Measurements from ENCODE around the gene P2RX1.
"Not testable (repeated sequence)": the region's sequence is repeated elsewhere in the genome, so short reads cannot be mapped to it uniquely, and the experiment has no call there.

Gene P2RX1

DNA sequence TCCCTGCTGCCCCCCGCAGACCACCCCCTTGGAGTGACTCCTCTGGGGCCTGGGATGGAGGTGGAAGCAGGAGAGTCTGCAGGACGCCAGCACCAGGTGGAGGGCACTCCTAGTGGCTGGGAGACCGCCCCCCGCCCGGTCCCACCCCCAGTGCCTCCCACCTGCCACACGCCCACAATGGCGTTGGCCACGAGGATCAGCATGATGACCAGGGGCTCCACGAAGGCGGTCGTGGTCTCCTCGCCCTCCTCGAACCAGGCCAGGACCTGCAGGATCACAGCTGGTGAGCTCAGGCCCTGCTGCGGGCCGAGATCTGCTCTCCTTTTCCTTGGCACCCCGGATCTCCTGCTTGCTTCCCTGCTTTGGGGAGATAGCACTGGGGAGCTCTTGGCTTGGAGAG lies 35.2 kb upstream of the P2RX1 start:
- no peak for DNase-seq (ENCODE audit: low read depth)

DNA sequence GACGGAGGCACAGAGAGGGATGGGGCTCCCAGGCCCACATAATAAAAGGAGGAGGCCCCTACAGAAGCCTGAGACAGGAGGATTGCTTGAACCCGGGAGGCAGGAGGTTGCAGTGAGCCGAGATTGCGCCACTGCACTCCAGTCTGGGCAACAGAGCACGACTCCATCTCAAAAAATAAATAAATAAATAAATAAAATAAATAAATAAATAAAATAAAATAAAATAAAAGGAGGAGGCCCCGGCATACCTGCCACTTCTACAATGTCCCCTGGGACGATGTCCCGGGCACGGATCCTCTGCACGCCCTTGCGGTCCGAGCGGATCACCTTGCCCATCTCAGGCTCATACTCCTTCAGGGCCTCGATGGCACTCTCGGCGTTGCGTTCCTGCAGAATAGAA lies 34.7 kb upstream of the P2RX1 start:
- no peak for DNase-seq (ENCODE audit: low read depth)

DNA sequence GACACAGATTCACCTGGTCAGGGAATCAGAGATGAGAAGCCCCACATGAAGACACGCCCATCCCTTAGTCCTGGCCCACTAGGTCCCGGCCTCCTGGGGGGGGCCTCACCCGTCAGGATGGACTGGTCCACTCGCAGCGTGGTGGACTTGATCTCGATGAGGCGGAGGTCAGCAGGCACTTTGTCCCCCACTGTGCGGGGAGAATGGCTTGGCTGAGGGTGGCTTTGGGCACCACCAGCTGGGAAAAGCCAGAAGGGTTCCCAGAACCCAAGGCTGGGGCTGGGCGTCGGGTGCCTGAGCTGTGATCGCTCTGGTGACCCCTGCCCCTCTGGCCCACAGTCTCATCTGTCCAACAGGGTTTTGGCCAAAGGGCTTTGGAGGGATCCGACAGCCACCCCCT lies 34.3 kb upstream of the P2RX1 start:
- no peak for DNase-seq (ENCODE audit: low read depth)

DNA sequence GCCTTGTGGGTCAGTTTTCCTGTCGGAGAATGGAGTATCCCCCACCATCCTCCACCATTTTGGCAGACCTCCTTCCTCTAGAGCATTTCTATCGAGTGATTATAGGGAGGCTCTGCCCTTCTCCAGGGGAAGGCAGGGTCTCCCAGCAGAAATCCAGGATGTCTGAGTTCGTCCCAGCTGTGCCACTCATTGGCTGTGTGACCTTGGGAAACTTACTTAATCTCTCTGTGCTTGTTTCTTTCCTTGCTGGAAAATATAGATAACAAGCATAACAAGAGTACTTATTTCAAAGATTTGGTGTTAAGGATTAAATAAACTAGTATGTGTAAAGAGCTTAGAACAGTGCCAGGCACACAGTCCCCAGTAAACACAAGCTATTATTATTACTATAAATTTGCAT lies 33.2 kb upstream of the P2RX1 start:
- DNase-seq (ENCODE audit: low read depth): no peak

DNA sequence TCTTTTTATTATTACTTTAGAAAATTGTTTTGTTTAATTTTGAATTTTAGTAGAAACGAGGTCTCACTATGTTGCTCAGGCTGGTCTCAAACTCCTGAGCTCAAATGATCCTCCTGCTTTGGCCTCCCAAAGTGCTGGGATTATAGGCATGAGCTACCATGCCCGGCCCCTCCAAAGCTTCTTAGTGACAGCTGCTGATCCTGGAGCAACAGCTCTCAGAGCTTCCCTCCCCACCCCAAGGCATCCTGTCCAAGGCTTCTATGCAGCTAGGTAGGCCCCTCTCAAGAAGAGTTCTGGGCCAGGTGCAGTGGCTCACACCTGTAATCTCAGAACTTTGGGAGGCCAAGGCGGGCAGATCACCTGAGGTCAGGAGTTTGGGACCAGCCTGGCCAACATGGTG lies 32.3 kb upstream of the P2RX1 start:
- not testable (repeated sequence) for DNase-seq (ENCODE audit: low read depth)

DNA sequence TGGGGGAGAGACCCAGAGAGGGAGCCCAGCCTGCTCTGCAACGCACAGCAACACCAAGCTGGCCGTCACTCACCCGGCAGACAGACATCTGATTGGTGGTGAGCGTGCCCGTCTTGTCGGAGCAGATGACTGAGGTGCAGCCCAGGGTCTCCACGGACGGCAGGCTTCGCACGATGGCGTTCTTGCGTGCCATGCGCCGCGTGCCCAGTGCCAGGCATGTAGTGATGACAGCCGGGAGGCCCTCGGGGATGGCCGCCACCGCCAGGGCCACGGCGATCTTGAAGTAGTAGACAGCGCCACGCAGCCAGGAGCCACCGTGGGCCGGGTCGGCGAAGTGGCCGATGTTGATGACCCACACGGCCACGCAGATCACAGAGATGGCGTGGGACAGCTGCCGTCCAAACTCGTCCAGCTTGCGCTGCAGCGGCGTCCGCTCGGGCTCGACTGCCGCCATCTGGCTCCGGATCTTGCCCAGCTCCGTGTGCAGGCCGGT lies 31.1 kb upstream of the P2RX1 start:
- DNase-seq (ENCODE audit: low read depth): no peak

DNA sequence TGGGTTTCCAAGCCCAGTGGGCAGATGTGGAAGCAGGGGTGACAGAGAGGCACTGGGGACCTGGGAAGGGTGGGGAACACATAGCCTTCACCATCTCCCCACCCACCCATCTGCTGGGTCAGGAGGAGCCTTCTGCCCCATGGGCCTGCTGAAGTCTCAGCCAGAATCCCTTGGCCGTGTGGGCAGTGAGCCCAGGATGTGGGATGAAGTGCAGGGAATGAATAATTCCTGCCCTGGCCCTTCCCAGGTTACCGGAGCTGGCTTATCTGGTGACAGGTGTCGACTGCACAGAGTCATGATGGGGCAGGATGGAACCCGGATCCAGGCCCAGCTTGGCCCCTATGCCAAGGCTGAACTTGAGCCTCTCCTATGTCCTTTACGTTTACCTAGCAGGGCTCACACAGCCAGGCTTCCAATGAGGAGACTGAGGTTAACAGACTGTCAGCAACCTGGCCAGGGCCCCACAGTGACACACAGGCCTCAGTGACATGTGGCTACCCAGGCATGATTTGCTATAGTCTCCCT lies 30.5 kb upstream of the P2RX1 start:
- DNase-seq (ENCODE audit: low read depth): no peak

DNA sequence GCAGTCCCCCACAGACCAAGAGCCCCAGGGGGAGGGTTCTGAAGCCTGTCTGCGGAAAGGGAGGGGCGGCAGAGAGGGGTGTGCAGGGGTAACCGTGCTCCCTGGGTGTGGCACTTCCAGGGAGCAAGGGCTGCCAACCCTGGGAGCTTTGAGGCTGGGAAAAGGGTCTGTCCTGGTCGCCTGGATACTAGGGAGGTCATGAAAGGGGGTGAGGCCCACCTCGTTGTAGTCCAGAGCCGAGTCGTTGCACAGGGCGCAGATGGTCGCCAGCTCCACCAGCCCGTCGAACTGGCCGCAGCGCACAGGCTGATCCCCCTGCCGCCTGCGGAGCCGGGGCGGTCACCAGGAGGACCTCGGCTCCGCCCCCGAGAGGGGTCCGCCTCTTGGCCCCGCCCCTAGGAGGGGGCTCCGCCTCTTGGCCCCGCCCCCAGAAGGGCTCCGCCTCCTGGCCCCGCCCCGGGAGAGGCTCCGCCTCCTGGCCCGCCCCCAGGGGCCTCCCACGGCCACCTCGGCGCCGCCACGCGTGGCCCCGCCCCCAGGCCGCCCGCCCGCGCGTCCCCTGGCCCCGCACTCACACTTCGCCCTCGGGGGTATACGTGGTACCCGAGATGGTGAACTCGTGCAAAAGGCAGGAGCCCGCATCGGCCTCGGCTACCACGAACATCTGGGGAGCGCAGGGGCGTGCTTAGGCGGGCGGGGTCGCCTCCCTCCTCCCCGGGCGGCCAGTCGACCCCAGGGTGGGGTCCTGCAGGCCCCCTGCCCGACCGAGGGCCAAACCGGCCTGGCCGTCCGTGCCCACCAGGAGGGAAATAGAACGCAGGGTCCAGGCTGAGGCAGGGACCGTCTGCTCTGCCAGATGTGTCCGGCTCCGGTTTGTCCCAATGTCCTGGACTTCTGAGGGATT lies 28.5 kb upstream of the P2RX1 start:
- peak; percentile 15 for DNase-seq (ENCODE audit: low read depth)

DNA sequence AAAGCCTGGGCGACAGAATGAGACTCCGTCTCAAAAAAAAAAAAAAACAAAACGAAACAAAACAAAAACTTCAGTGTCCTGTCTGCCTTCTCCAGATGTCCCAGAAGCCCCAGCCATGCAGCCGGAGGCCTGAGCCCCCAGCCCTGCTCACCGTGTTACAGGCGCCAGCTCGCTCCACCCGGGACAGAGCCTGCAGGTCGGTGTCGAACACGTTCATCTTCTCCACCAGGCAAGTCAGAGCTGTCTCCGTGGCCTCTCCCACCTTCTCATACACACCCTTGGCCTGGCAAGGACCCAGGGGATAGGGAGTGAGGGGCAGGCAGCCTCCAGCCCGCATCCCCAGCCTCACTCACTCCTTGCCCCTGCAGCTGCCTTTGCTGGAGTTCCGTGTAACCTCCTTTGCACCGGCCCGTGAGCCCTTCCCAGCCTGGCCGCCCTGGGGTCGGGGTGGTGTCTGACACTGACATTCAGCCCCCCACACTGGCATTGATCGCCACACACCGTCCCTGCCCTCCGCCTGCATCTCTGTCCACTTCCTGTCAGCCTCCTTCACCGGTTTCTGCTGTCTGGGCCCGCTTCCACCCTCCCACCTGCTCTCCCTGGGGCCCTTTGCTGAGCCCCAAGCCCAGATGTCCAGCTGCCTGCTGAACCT lies 27.1 kb upstream of the P2RX1 start:
- DNase-seq (ENCODE audit: low read depth): no peak

DNA sequence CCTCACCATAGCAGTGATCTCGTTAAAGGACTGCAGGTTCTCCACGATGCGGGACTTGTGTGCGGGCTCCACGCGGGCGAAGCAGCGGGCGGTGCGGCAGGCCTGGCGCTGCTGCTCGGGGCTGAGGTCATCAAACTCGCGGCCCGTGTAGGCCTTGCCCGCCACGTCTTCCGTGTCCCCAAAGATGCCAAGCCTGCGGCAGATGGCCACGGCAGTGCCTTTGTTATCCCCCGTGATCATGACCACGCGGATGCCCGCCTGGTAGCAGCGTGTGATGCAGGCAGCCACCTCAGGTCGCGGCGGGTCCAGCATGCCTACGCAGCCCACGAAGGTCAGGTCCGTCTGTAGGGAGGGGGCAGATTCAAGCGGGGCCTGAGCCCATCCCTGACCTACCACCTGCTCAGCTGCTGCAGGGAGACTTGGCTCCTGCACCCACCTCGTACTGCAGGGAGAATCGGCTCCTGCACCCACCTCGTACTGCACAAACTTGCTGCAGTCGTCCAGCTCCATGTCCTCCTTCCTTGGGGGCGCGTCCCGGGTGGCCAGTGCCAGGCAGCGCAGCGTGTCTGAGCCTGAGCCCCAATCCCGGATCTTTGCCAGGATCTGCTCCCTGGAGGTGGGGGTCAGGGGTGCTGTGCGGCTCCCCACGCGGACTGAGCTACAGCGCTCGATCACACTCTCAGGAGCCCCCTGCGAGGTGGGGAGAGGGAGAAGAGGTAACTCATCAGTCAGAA lies 24.9 kb upstream of the P2RX1 start:
- DNase-seq (ENCODE audit: low read depth): no peak

DNA sequence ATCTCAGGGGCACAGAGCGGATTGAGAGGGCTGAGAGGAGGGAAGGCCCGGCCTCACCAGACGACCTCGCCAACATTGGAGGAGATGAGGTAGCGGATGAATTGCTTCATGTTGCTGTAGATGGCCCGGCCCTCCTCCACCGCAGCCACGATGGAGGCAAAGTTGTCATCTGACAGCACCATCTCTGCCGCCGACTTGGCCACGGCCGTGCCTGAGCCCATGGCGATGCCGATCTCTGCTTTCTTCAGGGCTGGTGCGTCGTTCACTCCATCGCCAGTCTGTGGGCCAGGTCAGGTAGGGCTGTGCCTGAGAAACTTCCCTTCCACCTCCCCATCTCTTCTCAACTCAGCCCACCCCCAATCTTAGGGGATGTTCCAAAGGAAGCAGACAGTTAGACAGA lies 21.1 kb upstream of the P2RX1 start:
- no peak for DNase-seq (ENCODE audit: low read depth)

DNA sequence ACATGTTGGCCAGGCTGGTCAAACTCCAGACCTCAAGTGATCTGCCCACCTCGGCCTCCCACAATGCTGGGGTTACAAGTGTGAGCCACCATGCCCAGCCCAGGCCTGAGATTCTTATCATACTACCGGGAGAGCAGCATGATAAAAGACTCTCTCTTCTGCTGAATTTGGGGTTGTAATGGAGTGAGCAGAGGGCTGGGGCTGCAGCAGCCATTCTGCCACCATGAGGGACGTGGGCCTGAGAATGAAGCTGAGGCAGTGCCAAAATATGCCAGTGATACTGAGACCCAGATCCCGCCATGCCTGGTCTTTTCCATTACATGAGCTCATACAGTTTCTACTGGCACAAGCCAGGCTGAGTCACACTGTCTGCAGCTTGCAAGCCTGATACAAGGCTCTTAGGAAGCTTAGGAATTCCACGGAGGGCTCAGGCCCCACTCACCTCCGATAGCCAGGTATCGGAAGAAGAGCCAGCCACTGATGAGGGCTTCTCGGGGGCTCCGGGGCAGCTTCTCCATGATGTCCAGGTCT lies 19.6 kb upstream of the P2RX1 start:
- DNase-seq (ENCODE audit: low read depth): no peak

DNA sequence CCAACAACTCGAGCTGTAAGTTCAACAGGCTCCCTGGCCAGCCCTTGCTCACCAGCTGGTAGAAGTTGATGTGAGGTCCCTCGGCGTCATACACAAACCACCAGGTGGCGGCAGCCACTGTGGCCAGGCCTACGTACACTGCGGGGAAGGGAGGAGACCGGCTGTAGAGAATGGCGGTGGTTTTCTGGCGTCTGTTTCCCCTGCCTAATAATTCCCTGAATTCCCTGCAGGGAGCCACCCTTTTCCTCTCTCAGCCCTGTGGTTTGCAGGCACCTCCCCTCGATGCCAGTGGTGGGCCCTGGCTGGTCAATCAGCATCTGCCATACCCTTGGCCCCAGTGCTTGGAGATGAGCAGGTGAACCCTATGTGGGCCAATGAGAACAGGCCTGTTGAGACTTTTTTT lies 18.9 kb upstream of the P2RX1 start:
- no peak for DNase-seq (ENCODE audit: low read depth)

DNA sequence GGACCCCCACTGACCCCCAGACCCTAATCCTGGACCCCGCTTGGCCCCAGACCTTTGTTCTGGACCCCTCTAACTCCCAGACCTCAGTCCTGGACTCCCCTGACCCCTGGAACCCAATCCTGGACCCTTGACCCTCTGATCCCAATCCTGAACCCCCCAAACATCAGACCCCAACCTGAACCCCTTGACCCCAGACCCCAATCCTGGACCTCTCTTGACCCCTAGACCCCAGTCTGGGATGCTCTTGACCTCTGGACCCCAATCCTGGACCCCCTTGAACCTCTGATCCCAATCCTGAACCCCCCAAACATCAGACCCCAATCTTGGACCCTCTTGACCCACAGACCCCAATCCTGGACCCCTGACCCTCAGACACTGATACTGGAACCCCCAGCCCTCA lies 13.5 kb upstream of the P2RX1 start:
- DNase-seq (ENCODE audit: low read depth): no peak

DNA sequence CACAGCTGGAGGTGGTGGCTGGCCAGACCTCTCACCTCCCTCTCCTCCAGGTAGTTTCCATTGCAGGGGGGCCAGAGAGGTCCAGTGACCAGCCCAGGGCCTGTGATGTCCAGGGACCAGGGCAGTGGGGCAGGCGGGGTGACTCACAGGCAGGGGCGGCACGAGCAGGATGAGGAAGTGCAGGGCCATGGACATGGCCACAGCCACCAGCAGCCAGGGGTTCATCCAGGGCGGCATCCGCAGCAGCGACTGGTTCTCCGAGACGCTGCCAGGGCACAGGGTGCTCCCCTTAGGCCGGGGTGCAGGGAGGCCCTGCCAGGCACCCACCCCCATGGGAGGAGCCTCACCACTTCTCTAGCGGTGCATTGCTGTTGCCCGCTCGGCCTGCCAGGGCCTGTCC lies 12.9 kb upstream of the P2RX1 start:
- no peak for DNase-seq (ENCODE audit: low read depth)

DNA sequence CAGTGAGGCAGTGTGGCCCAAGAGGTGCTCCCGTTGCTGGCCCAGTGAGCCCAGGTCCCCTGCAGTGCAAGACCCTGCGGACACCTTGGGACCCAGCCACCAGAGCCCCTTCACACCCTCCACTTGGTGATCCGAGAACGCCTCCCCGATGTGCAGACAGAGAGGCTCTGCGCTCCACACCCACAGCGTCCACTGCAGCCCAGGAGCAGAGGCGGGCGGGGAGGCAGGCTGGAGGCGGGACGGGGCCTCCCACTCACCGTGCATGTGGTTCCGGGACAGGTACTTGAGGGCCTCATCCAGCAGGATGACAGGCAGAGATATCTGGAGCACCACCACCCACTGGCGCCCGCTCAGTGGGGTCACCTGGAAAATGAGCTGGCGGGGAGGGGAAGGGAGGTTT lies 12.1 kb upstream of the P2RX1 start:
- DNase-seq (ENCODE audit: low read depth): no peak

DNA sequence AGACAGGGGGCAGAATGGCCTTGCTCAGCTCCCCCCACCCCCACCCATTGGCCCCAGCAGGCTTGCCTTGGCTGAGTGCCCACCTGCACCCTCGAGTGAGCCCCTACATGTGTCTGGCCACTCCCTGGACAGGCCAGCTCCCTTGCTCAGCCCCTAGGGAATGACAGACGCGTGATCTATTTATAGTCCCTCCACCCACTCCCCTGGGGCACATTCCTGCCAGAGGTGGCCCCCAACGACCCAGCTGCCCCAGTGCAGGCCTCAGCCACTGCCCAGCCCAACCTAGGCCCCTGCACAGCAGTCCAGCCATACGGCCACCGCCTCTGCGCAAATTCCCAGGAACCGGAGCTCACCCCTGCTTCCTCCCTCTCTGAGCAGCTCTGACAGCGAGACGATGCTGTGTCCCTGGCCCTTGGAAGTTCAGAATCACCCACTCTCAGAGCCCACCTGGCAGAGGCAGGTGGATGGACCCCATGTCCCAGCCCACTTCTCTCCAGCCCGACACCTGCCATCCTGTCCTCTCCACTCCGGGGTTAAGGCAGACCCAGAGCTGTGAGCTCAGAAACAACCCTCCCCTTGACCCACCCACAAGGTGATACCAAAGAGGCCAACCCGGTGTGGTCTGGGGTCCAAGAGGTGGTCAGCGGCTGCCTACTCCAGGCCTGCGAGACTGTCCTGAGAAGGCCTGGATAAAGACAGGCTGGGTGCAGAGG lies 11.5 kb upstream of the P2RX1 start:
- no peak for DNase-seq (ENCODE audit: low read depth)

DNA sequence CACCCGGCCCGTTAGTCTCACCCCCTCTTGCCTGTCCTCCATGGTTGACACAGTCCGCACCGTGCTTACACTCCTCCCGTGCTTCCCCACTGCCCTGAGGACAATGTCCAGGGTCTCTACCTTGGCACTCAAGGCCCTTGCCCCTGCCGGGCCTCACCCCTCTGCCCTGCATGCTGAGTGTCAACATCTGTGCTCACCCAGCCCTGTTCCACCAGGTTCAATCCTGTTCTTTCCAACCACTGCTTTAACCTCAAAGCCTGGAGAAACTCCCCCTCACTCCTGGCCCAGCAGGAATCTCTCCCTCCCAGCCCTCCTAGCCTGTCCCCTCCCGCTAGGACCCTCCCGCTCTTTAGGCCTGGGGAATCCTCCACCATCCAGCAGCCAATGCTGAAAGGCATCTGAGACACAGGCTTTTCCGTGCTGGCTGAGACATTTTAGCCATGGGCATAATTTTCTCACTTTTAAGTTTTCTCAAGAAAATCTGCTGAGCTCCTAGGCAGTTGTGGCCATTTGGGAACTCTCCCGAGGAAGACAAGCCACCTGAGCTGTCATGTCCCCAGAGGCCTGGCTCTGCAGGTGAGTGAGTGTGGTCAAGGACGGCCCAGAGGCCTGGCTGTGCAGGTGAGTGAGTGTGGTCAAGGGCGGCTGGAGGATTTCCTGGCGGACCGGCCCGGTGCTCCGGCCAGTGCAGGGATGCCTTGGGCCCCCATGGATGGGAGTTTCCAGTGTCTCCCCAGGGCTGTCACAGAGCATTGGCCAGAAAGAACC lies 10.8 kb upstream of the P2RX1 start:
- no peak for DNase-seq (ENCODE audit: low read depth)

DNA sequence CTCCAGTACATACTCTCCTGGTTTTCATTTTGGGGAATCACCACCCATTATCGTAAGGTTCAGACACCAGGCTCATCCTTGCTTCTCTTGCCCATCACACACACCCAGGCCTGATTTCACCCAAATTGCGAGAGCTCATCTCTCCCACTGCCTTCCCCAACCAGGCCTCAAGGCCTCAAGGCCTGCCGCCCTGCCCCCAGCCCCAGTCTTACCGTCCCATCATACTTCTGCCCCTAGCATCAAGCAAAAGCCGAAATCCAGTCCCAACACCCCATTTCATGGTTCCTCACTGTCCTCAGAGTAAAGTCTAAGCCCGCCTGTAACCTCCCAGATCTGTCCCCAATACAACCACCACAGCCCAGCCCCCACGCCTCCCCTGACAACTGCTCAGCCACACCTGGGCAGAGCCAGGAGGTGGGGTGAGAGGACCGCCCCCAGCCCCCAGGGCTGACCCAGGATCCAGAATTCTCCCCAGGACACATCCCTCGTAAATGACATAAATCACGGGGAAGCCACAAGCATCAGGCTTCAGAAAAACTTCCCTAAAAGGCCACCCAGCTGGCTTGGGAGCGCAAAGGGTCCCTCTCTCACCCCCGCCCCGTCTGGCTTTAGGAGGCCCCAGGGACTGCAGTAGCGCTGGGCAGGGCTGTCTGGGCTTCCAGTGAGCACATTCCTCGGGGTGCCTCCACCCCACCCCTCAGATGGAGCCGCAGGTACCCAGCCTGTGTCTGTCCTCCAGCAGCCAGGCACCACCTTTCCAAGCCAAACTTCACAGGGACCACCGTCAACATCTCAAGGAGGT lies 9.6 kb upstream of the P2RX1 start:
- no peak for DNase-seq (ENCODE audit: low read depth)
